ENCODE measurements around the gene DCLK1. TPM values are rescaled to one million over a fixed set of nuclear protein-coding genes. Genes with fewer than 3 reads are reported as not detected.

The DCLK1 gene
- total RNA-seq, 1 donor from 2014 or later, result 7.9 TPM

DNA sequence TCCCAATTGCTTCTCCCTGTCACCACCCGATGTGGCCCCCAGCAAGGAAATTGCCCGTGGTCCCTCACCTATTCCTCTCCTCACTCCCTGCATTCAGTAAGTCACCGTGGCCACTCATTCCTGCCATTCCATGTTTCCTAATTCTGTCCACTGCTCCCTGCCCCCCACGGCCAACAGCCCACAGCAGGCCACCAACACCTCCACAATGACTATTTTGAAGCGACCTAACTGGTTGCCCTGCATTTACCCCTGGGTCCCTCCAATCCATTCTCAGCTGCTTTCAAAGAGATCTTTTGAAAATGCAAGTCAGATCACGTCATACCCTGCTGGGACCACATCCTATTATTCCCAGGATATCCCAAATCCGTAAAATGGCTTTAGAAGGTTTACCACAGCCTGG, 210.4 kb downstream of the DCLK1 start:
- TF ChIP-seq, protein P1, sequence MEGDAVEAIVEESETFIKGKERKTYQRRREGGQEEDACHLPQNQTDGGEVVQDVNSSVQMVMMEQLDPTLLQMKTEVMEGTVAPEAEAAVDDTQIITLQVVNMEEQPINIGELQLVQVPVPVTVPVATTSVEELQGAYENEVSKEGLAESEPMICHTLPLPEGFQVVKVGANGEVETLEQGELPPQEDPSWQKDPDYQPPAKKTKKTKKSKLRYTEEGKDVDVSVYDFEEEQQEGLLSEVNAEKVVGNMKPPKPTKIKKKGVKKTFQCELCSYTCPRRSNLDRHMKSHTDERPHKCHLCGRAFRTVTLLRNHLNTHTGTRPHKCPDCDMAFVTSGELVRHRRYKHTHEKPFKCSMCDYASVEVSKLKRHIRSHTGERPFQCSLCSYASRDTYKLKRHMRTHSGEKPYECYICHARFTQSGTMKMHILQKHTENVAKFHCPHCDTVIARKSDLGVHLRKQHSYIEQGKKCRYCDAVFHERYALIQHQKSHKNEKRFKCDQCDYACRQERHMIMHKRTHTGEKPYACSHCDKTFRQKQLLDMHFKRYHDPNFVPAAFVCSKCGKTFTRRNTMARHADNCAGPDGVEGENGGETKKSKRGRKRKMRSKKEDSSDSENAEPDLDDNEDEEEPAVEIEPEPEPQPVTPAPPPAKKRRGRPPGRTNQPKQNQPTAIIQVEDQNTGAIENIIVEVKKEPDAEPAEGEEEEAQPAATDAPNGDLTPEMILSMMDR (IDR thresholded peaks at IDR 0.05), result no peak
- H3K27ac Mint-ChIP-seq (ENCODE audit: unreplicated experiment), result no peak overlapping the region
- no peak overlapping the region for H3K4me3 Mint-ChIP-seq (ENCODE audit: unreplicated experiment)
- H3K9me3 Mint-ChIP-seq (ENCODE audit: low read depth), result no peaks in the 10 kb centered on the region
- no peaks in the 10 kb centered on the region for H3K36me3 Mint-ChIP-seq (ENCODE audit: low read depth)
- H3K4me1 Mint-ChIP-seq (ENCODE audit: low read depth), result peaks cover 72% of the 10 kb centered on the region
- H3K27me3 Mint-ChIP-seq (ENCODE audit: low read depth), result no peaks in the 10 kb centered on the region
- DNase-seq (ENCODE audit: low spot score), result no peak

DNA sequence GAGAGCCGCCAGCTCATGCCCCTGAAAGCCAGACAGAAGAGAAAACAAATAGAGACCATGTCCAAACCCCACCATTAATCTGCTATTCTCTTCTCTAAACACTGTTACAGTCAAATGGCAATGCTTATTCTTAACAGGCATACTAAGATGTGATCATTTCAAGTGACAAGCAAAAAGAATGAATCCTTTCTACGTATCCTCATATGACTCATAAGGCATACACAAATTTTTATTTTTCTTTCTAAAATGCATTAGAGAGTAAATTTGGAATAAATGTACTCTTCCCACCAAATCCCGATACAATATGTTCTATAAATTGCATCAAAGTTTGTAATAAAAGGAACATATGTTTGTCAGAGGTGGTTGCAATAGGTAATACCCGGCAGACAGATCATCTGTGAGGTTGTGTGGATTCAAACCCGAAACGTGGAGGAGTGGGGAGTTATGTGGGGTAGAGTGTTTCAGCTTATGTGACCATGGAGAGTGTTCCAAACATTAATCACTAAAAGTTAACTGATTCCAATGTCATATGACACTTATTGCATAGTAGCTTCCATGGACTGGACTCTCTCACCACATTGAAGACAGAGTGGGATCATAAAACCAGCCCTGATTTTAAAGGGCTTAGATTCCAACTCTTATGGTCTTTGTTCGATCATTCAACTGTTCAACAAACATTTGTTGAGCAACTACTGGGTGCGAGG, 213.1 kb downstream of the DCLK1 start:
- TF ChIP-seq, protein P1 (IDR thresholded peaks at IDR 0.05), result no peak
- Mint-ChIP-seq H3K36me3 (ENCODE audit: low read depth) (no peaks in the 10 kb centered on the region), H3K27ac (ENCODE audit: unreplicated experiment) (peak overlapping the region; percentile 68), H3K27me3 (ENCODE audit: low read depth) (no peaks in the 10 kb centered on the region), H3K9me3 (ENCODE audit: low read depth) (no peaks in the 10 kb centered on the region), H3K4me3 (ENCODE audit: unreplicated experiment) (no peak overlapping the region), H3K4me1 (ENCODE audit: low read depth) (peaks cover 56% of the 10 kb centered on the region)
- no peak for DNase-seq (ENCODE audit: low spot score)

DNA sequence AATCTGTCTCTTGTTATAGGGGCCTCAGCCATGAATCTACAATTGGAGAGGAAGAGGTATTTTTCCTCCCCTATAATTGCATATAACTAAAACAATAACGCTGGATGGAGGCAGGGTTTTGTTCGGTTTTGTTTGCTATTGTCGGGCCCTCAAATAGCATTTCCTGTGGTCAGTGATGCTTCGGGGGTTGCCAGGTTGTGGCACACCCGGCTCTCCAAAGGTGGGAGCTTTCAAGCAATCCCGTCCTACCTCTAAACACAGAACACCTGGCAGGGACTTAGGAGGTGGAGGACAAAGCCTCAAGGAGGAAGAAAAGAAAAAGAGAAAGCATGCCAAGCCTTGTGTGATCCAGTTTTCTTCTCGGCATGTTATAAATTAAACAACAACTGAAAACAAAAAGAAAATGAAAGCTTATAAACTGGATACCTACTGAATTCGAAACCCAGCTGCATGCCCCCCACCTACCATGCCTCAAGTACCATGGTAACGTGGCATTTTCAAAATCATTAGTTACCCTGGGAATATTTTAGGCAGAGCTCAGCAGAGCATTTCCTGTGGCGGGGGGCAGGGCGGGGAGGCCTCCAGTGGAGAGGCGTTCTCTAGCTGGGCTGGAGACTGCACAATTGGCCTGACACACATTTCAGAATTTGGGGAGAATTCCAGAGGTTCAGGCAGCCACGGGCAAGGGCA, 213.8 kb downstream of the DCLK1 start:
- TF ChIP-seq, protein P1 (IDR thresholded peaks at IDR 0.05), result no peak
- no peaks in the 10 kb centered on the region for H3K27me3 Mint-ChIP-seq (ENCODE audit: low read depth)
- DNase-seq (ENCODE audit: low spot score), result no peak
- H3K27ac Mint-ChIP-seq (ENCODE audit: unreplicated experiment), result peak overlapping the region; percentile 68
- H3K9me3 Mint-ChIP-seq (ENCODE audit: low read depth), result no peaks in the 10 kb centered on the region
- H3K36me3 Mint-ChIP-seq (ENCODE audit: low read depth), result no peaks in the 10 kb centered on the region
- H3K4me1 Mint-ChIP-seq (ENCODE audit: low read depth), result peaks cover 49% of the 10 kb centered on the region
- peak overlapping the region; percentile 41 for H3K4me3 Mint-ChIP-seq (ENCODE audit: unreplicated experiment)

DNA sequence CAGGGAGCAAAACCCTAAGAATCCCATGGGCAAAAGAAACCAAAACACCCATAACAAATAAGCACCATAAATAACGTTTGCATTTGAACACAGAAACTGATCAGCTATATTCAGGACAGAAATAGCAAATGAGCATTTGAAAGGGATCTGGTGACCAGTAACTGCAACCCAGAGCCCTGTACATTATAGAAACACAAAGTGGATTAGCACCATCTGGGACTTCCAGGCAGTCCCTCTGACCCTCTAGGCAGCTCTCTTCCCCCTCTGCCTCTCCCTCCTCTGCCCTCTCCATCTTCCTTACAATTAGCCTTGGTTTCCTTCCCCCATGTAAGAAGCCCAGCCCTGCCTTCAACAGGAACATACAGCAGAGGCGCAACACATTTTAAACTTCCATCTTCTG, 215.0 kb downstream of the DCLK1 start:
- TF ChIP-seq, protein P1 (IDR thresholded peaks at IDR 0.05), result no peak
- H3K9me3 Mint-ChIP-seq (ENCODE audit: low read depth), result no peaks in the 10 kb centered on the region
- no peak overlapping the region for H3K4me3 Mint-ChIP-seq (ENCODE audit: unreplicated experiment)
- peaks cover 40% of the 10 kb centered on the region for H3K4me1 Mint-ChIP-seq (ENCODE audit: low read depth)
- H3K36me3 Mint-ChIP-seq (ENCODE audit: low read depth), result no peaks in the 10 kb centered on the region
- peak overlapping the region; percentile 28 for H3K27ac Mint-ChIP-seq (ENCODE audit: unreplicated experiment)
- no peak for DNase-seq (ENCODE audit: low spot score)
- H3K27me3 Mint-ChIP-seq (ENCODE audit: low read depth), result no peaks in the 10 kb centered on the region

DNA sequence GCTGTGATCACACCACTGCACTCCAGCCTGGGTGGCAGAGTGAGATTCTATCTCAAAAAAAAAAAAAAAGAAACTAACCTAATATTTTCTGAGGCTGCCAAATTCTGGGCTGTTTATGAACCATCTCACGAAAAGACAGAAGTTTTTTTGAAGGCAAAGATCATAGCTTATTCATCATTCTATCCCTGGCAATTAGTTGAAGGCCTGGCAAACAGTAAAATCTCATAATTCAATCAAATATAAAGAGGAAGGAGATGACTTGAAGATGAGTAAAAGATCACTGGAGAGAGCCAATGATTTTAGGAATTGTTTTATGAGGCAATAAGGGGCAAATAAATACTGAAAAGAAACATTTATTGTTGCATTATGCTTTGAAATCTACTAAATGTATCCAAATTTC, 216.5 kb downstream of the DCLK1 start:
- H3K4me3 Mint-ChIP-seq (ENCODE audit: unreplicated experiment), result no peak overlapping the region
- peaks cover 36% of the 10 kb centered on the region for H3K4me1 Mint-ChIP-seq (ENCODE audit: low read depth)
- H3K27ac Mint-ChIP-seq (ENCODE audit: unreplicated experiment), result no peak overlapping the region
- no peak for DNase-seq (ENCODE audit: low spot score)
- H3K9me3 Mint-ChIP-seq (ENCODE audit: low read depth), result no peaks in the 10 kb centered on the region
- H3K36me3 Mint-ChIP-seq (ENCODE audit: low read depth), result no peaks in the 10 kb centered on the region
- no peaks in the 10 kb centered on the region for H3K27me3 Mint-ChIP-seq (ENCODE audit: low read depth)
- TF ChIP-seq, protein P1 (IDR thresholded peaks at IDR 0.05), result no peak
